MM.1S (cell line): ENCODE results near the gene NIN.
A peak's percentile ranks its signal among the peaks of the same experiment; 100 is the strongest.

Experiments used
- DNase-seq: peaks from one replicate; pipeline ENCODE4 v3.0.0-alpha.2; 2015
- H2AFZ ChIP-seq: fragments of 300-600 bp; sonication (generic); 2 replicates; pipeline ENCODE4 v1.6.0; 2016; ENCODE audit warnings: antibody characterized with exemption, low read length
- H3F3A ChIP-seq: fragments of 300-600 bp; sonication (generic); 2 replicates; pipeline ENCODE4 v1.6.1; 2016; ENCODE audit warnings: mild to moderate bottlenecking, antibody characterized with exemption, low read length, moderate library complexity, mixed read lengths; ENCODE audit not compliant: insufficient read depth
- H3K27ac ChIP-seq: fragments of 300-600 bp; sonication (generic); 2 replicates; pipeline ENCODE4 v1.5.1; 2016; ENCODE audit warnings: mild to moderate bottlenecking, low read length
- H3K27me3 ChIP-seq: fragments of 300-600 bp; sonication (generic); replicated peaks from 2 replicates; pipeline ENCODE4 v1.6.0; 2016; ENCODE audit warnings: low read length; ENCODE audit not compliant: insufficient read depth
- H3K36me3 ChIP-seq: fragments of 300-600 bp; sonication (generic); replicated peaks from 2 replicates; pipeline ENCODE4 v1.6.1; 2016; ENCODE audit warnings: mild to moderate bottlenecking, low read length, mixed read lengths; ENCODE audit not compliant: insufficient read depth
- H3K4me1 ChIP-seq: fragments of 300-600 bp; sonication (generic); 2 replicates; pipeline ENCODE4 v1.6.1; 2016; ENCODE audit warnings: low read length, mixed read lengths
- H3K4me2 ChIP-seq: fragments of 300-600 bp; sonication (generic); 2 replicates; pipeline ENCODE4 v1.6.0; 2016; ENCODE audit warnings: low read depth, low read length
- H3K4me3 ChIP-seq: fragments of 300-600 bp; sonication (generic); 2 replicates; pipeline ENCODE4 v1.5.1; 2016; ENCODE audit warnings: low read length, mixed read lengths
- H3K79me2 ChIP-seq: fragments of 300-600 bp; sonication (generic); 2 replicates; pipeline ENCODE4 v1.6.1; 2016; ENCODE audit warnings: mixed run types, low read length, mixed read lengths
- H3K9ac ChIP-seq: fragments of 300-600 bp; sonication (generic); 2 replicates; pipeline ENCODE4 v1.6.1; 2016; ENCODE audit warnings: low read length, mixed read lengths
- H3K9me2 ChIP-seq: fragments of 300-600 bp; sonication (generic); replicated peaks from 2 replicates; pipeline ENCODE4 v1.6.1; 2016; ENCODE audit warnings: mild to moderate bottlenecking, low read length, mixed read lengths; ENCODE audit not compliant: insufficient read depth
- H3K9me3 ChIP-seq: fragments of 300-600 bp; sonication (generic); replicated peaks from 2 replicates; pipeline ENCODE4 v1.6.1; 2016; ENCODE audit warnings: mild to moderate bottlenecking, low read length, mixed read lengths; ENCODE audit not compliant: insufficient read depth
- H4K20me1 ChIP-seq: fragments of 300-600 bp; sonication (generic); 2 replicates; pipeline ENCODE4 v1.6.1; 2016; ENCODE audit warnings: mild to moderate bottlenecking, low read length, moderate library complexity, mixed read lengths; ENCODE audit not compliant: insufficient read depth
- CTCF ChIP-seq: fragments of 300-600 bp; sonication (generic); IDR thresholded peaks from 2 replicates; pipeline ENCODE4 v1.5.1; 2016; ENCODE audit warnings: antibody characterized with exemption, low read length, mixed read lengths
- EZH2 ChIP-seq: fragments of 300-600 bp; sonication (generic); optimal IDR thresholded peaks from 2 replicates; pipeline ENCODE3; 2017; ENCODE audit warnings: low read depth, mild to moderate bottlenecking, antibody characterized with exemption, low read length, mixed read lengths
- EZH2phosphoT487 ChIP-seq: fragments of 300-600 bp; sonication (generic); IDR thresholded peaks from 2 replicates; pipeline ENCODE4 v1.6.1; 2018; ENCODE audit warnings: antibody characterized with exemption, low read length

NIN gene

DNA sequence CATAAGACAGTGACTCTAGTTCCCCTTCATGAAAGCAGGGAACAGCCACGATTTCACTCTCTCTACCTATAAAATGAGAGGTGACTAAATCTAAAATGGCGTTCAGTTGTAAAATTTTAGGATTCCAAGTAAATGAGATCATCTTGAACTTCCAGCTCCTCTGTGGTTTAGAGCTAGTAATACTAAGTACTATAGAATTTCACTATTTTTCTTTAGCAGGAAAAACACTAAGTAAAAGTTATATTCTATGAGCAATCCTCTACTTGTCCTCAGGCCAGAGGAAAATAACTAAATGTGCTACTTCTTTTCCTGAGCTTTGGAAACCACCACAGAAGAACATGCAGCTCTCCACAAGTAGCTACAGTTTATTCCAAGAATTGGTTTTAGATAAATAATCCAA, 55.6 kb downstream of the NIN start:
- Histone ChIP-seq H4K20me1 (no peaks in the 10 kb centered on the region), H3K9me2 (no peaks in the 10 kb centered on the region), H2AFZ (no peak overlapping the region), H3K36me3 (no peaks in the 10 kb centered on the region), H3K27ac (no peak overlapping the region), H3K4me2 (no peak overlapping the region), H3K4me3 (no peak overlapping the region), H3F3A (no peaks in the 10 kb centered on the region), H3K9me3 (no peaks in the 10 kb centered on the region), H3K79me2 (no peaks in the 10 kb centered on the region), H3K9ac (no peak overlapping the region), H3K27me3 (no peaks in the 10 kb centered on the region), H3K4me1 (peaks cover 13% of the 10 kb centered on the region)
- DNase-seq, result no peak
- TF ChIP-seq EZH2phosphoT487, result no peak
- no peak for TF ChIP-seq EZH2
- TF ChIP-seq CTCF, result no peak

DNA sequence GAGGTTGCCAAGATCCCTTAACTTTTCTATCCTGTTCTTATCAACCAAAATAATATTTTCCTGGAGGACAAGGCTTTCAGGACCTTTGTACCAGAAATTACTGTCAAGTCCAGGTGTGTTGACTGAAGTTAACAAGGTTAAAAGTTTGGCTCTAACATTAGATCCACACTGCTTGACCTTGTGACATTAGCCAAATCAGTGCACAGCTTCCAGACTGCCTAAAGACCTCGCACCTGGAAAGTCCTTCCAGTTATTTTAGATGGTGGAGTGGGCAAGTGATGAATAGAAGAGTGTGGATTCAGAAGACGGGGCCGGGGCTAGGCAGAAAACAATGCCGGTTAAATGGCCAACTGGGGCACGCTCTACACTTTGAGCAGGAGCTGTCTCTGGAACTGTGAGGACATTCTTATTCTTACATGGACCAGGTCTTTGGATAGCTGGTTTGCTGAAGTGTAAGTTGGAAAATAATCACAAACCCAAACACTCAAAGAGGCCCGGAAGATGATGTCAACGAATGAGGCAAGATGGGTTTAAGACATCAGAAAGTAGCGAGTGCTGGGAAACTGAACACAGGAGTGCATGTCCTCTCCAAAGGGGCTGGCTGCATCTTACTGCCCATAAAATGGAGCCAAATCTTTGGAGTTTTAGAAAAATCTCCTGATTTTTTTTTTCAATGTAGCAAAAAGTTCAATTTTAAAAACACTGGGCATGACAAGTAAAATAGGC, 56.3 kb downstream of the NIN start:
- Histone ChIP-seq H3K9me3 (no peaks in the 10 kb centered on the region), H3K36me3 (no peaks in the 10 kb centered on the region), H4K20me1 (no peaks in the 10 kb centered on the region), H3K79me2 (no peaks in the 10 kb centered on the region), H3K27ac (no peak overlapping the region; the same call in 1 of the 2 replicates), H3K9ac (no peak overlapping the region), H3K4me2 (peak overlapping the region; percentile 27; the same call in 1 of the 2 replicates), H3K27me3 (no peaks in the 10 kb centered on the region), H3K9me2 (no peaks in the 10 kb centered on the region), H3K4me3 (no peak overlapping the region), H3F3A (no peaks in the 10 kb centered on the region), H3K4me1 (peaks cover 13% of the 10 kb centered on the region), H2AFZ (no peak overlapping the region)
- DNase-seq, result no peak
- TF ChIP-seq EZH2phosphoT487 (no peak), CTCF (no peak), EZH2 (no peak)

DNA sequence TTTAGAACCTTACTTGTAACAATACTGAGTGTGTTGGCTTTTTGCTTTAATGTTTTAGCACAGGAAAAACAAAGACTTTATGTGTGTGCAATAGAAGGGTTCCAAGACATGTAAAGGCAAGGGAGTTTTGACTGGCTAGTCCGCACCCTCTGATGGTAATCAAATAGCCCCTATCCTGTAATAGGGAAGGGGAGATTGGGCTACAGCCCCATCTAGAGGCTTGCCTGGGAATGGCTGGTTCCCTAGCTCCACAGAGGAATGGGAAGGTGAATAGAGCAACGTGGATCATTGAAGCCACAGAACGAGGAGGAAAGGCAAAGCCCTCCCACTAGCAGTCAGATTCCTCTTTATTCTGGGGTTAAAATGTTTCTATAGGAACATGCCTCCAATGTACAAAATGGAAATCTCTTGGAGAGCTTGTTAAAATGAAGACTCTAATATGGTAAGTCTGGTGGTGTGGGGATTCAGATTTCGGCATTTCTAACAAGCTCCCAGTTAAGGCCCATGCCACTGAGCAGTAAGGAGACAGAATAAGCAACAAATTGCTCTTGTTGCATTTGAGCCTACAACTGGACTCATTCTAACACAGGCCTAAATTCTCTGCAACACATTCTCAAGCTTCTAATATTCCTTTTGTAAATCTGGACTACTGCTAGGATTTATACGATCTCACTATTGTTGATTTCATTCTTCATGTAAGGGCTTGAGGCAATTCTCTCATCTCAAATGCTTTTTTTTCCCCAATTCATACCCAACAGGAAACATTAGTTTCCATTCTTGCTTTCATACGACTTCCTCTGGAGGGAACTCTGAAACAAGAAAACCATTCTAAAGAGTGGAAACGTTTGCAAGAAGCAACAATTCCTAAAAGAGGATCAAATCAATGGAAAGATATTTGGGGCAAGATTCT, 57.1 kb downstream of the NIN start:
- H3K4me3 ChIP-seq, result no peak overlapping the region
- H3K9me2 ChIP-seq, result no peaks in the 10 kb centered on the region
- no peaks in the 10 kb centered on the region for H3F3A ChIP-seq
- no peaks in the 10 kb centered on the region for H4K20me1 ChIP-seq
- no peaks in the 10 kb centered on the region for H3K36me3 ChIP-seq
- H2AFZ ChIP-seq, result no peak overlapping the region
- peaks cover 13% of the 10 kb centered on the region for H3K4me1 ChIP-seq
- TF ChIP-seq CTCF (peak; percentile 70), EZH2phosphoT487 (no peak)
- H3K27me3 ChIP-seq, result no peaks in the 10 kb centered on the region
- DNase-seq, result no peak
- H3K79me2 ChIP-seq, result no peaks in the 10 kb centered on the region
- peak overlapping the region; percentile 27; the same call in 1 of the 2 replicates for H3K4me2 ChIP-seq
- H3K9ac ChIP-seq, result no peak overlapping the region
- no peak overlapping the region; the same call in 1 of the 2 replicates for H3K27ac ChIP-seq
- no peaks in the 10 kb centered on the region for H3K9me3 ChIP-seq
